IMR-90 (cell line): ENCODE data around the gene TTC23. TPM values are rescaled to one million over a fixed set of nuclear protein-coding genes. Genes with fewer than 3 reads are reported as not detected.
"Not testable (repeated sequence)": the region's sequence is repeated elsewhere in the genome, so short reads cannot be mapped to it uniquely, and the experiment has no call there.

Experiments
- ATAC-seq: fragments of 200-7000 bp; cut with Tn5 transposase; 2 replicates; pipeline ENCODE4 v1.9.1; 2020; ENCODE audit warnings: low read depth, mild to moderate bottlenecking, moderate library complexity
- BruUV-seq: library from RNA; stranded (reverse); fragments of 400-500 nt; replicated peaks from 2 replicates; lab custom pipeline; 2021; lab: Mats Ljungman, UMichigan
- CTCF ChIA-PET: fragments of 300-600 bp; formaldehyde crosslinking; extraction: SDS; loops from one replicate; lab custom pipeline; 2021; ENCODE audit warnings: antibody characterized with exemption; lab: Yijun Ruan, JAX
- POLR2A ChIA-PET: fragments of 300-600 bp; sonication (Branson Sonifier 250); formaldehyde crosslinking; loops from one replicate; lab custom pipeline; 2022; ENCODE audit warnings: antibody characterized with exemption; ENCODE audit not compliant: unreplicated experiment; lab: Charles Lee
- DNase-seq: peaks from one replicate; pipeline ENCODE4 v3.0.0; 2013
- H2AFZ ChIP-seq: replicated peaks from 2 replicates; pipeline ENCODE3; 2013; ENCODE audit warnings: low read length, mild to moderate bottlenecking; ENCODE audit not compliant: poor library complexity
- H2AK5ac ChIP-seq: 2 replicates; pipeline ENCODE4 v1.6.1; 2013; ENCODE audit warnings: low read depth, low read length, inconsistent platforms
- H2AK9ac ChIP-seq: replicated peaks from 2 replicates; pipeline ENCODE3; 2013; ENCODE audit warnings: mild to moderate bottlenecking, low read depth, low read length, moderate library complexity; ENCODE audit not compliant: poor library complexity
- H2BK120ac ChIP-seq: 2 replicates; pipeline ENCODE4 v1.6.1; 2013; ENCODE audit warnings: low read depth, low read length, inconsistent platforms
- H2BK15ac ChIP-seq: 3 replicates; pipeline ENCODE4 v1.6.1; 2013; ENCODE audit warnings: low read depth, low read length, inconsistent platforms
- H2BK20ac ChIP-seq: 2 replicates; pipeline ENCODE4 v1.6.1; 2013; ENCODE audit warnings: low read depth, mild to moderate bottlenecking, inconsistent platforms, low read length, moderate library complexity
- H2BK5ac ChIP-seq: 2 replicates; pipeline ENCODE4 v1.6.1; 2013; ENCODE audit warnings: mild to moderate bottlenecking, low read depth, low read length, inconsistent platforms; ENCODE audit not compliant: poor library complexity, severe bottlenecking
- H3K14ac ChIP-seq: replicated peaks from 2 replicates; pipeline ENCODE4 v1.6.1; 2013; ENCODE audit warnings: low read depth, low read length, inconsistent platforms
- H3K18ac ChIP-seq: 2 replicates; pipeline ENCODE4 v1.6.1; 2013; ENCODE audit warnings: low read depth, low read length, control low read depth
- H3K23ac ChIP-seq: 2 replicates; pipeline ENCODE4 v1.6.1; 2013; ENCODE audit warnings: low read depth, low read length, inconsistent platforms
- H3K27ac ChIP-seq: 2 replicates; pipeline ENCODE4 v1.5.1; 2013; ENCODE audit warnings: mild to moderate bottlenecking, control low read depth, low read length; ENCODE audit not compliant: insufficient read depth
- H3K27me3 ChIP-seq: 2 replicates; pipeline ENCODE4 v1.6.1; 2013; ENCODE audit warnings: low read length; ENCODE audit not compliant: control insufficient read depth, insufficient read depth
- H3K36me3 ChIP-seq: 2 replicates; pipeline ENCODE4 v1.6.1; 2013; ENCODE audit warnings: low read length, mixed read lengths; ENCODE audit not compliant: control insufficient read depth, insufficient read depth
- H3K4ac ChIP-seq: 2 replicates; pipeline ENCODE4 v1.6.1; 2013; ENCODE audit warnings: low read depth, low read length, inconsistent platforms
- H3K4me1 ChIP-seq: 2 replicates; pipeline ENCODE4 v1.6.1; 2013; ENCODE audit warnings: low read length, mixed read lengths; ENCODE audit not compliant: control insufficient read depth, insufficient read depth
- H3K4me2 ChIP-seq: 2 replicates; pipeline ENCODE4 v1.6.1; 2013; ENCODE audit warnings: low read depth, mild to moderate bottlenecking, control low read depth, low read length, moderate library complexity
- H3K4me3 ChIP-seq: 2 replicates; pipeline ENCODE4 v1.5.1; 2013; ENCODE audit warnings: low read depth, mild to moderate bottlenecking, control low read depth, low read length, moderate library complexity; ENCODE audit not compliant: insufficient read depth
- H3K56ac ChIP-seq: 2 replicates; pipeline ENCODE4 v1.6.1; 2013; ENCODE audit warnings: low read length, inconsistent platforms; ENCODE audit not compliant: insufficient read depth; ENCODE audit errors: extremely low read depth
- H3K79me1 ChIP-seq, 2 experiments: 2 replicates each; pipeline ENCODE4 v1.6.1; 2013; ENCODE audit warnings: low read length in 2 of 2, inconsistent platforms in 1 of 2, low read depth in 1 of 2
- H3K9ac ChIP-seq: 2 replicates; pipeline ENCODE4 v1.6.1; 2013; ENCODE audit warnings: low read depth, low read length, control low read depth
- H3K9me1 ChIP-seq: 2 replicates; pipeline ENCODE4 v1.6.1; 2013; ENCODE audit warnings: low read length, inconsistent platforms; ENCODE audit not compliant: insufficient read depth
- H3K9me3 ChIP-seq: 2 replicates; pipeline ENCODE4 v1.6.1; 2013; ENCODE audit warnings: low read length; ENCODE audit not compliant: control insufficient read depth, insufficient read depth
- H4K20me1 ChIP-seq: 2 replicates; pipeline ENCODE4 v1.6.1; 2013; ENCODE audit warnings: low read length, inconsistent platforms; ENCODE audit not compliant: insufficient read depth
- H4K5ac ChIP-seq: 2 replicates; pipeline ENCODE4 v1.6.1; 2013; ENCODE audit warnings: mild to moderate bottlenecking, low read depth, low read length, control low read depth
- H4K8ac ChIP-seq, 2 experiments: 2 replicates each; pipeline ENCODE4 v1.6.1; 2013; ENCODE audit warnings: low read depth in 2 of 2, low read length in 2 of 2, control low read depth in 1 of 2, inconsistent platforms in 1 of 2
- H4K91ac ChIP-seq: 2 replicates; pipeline ENCODE4 v1.6.1; 2013; ENCODE audit warnings: low read depth, low read length, inconsistent platforms; ENCODE audit not compliant: insufficient read depth
- WGBS, 2 experiments: methylation state at CpG; one replicate each; pipeline versions ENCODE4 v1.1.5 to v1.1.7; 2013; ENCODE audit warnings: missing lambda C conversion rate in 2 of 2; ENCODE audit not compliant: insufficient read length in 1 of 2; ENCODE audit errors: extremely low coverage in 2 of 2; 5-methylcytosine and 5-hydroxymethylcytosine counted together
- dilution Hi-C: fragments of 300-500 bp; cut with HindIII; formaldehyde crosslinking; loops from one replicate; pipeline ENCODE4 v1.14.3; 2018; ENCODE audit warnings: low sequenced_read_pairs; ENCODE audit not compliant: unreplicated experiment
- in situ Hi-C: fragments of 300-500 bp; cut with MboI; formaldehyde crosslinking; loops from 3 replicates; pipeline ENCODE4 v1.14.3; 2019; ENCODE audit warnings: low sequenced_read_pairs, inconsistent platforms, mixed read lengths
- intact Hi-C: fragments of 100-400 bp; cut with micrococcal nuclease; formaldehyde crosslinking; loops from 2 replicates; pipeline ENCODE4 v1.10.0; 2022
- polyA plus RNA-seq, 3 experiments: library from polyadenylated mRNA; depleted of rRNA; stranded (reverse); fragments of >200 nt; gene quantifications; 2 replicates each; pipeline ENCODE4 v1.2.3, GENCODE V29; 2012; ENCODE audit warnings: low replicate concordance in 1 of 3
- total RNA-seq: library from RNA; depleted of rRNA; stranded (reverse); fragments of >200 nt; gene quantifications from 2 replicates; pipeline ENCODE4 v1.2.3, GENCODE V29; 2012

Gene TTC23
- total and polyA plus RNA-seq, 2 of the 4 experiments (the other 2 are of a cell fraction) = 7.8 to 29.8 TPM

DNA sequence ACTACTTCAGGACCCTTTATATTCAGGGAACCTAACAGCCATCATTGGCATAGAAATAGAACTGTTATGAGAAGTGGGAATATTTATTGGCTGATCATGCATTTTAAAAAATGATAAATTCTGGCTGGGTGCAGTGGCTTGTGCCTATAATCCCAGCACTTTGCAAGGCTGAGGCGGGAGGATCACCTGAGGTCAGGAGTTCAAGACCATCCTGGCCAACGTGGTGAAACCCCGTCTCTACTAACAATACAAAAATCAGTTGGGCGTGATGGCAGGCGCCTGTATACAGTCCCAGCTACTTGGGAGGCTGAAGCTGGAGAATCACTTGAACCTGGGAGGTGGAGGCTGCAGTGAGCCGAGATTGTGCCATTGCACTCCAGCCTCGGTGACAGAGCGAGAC is 137.7 kb downstream of the TTC23 start:
- ATAC-seq, H2BK120ac ChIP-seq, H2BK20ac ChIP-seq, BruUV-seq, H3K18ac ChIP-seq, H2BK15ac ChIP-seq, H3K27ac ChIP-seq, H4K91ac ChIP-seq, H3K9me1 ChIP-seq, H3K56ac ChIP-seq, CTCF ChIA-PET, H2BK5ac ChIP-seq, H2AK9ac ChIP-seq, H3K4ac ChIP-seq, H2AFZ ChIP-seq, H3K36me3 ChIP-seq, POLR2A ChIA-PET, DNase-seq, H4K20me1 ChIP-seq, H3K27me3 ChIP-seq, H4K5ac ChIP-seq, H3K4me1 ChIP-seq, H3K9ac ChIP-seq, H4K8ac ChIP-seq, intact Hi-C loops, H3K4me3 ChIP-seq, H3K23ac ChIP-seq, H2AK5ac ChIP-seq, H3K9me3 ChIP-seq, H3K4me2 ChIP-seq, H3K14ac ChIP-seq: not testable (repeated sequence)
- in situ Hi-C loops (loop anchor here (25.0 kb wide), 1 partner anchor 626 kb away; the partner anchor contains the start of gene LYSMD4), dilution Hi-C loops (loop anchor here (25.0 kb wide), 1 partner anchor 101 kb away; no protein-coding TSS in a partner anchor)
- peaks cover 7 to 37% of the 10 kb centered on the region in 2 experiments for H3K79me1 ChIP-seq
- WGBS, 2 experiments = 80% methylated on average over 3 of the region's 8 CpGs; no CpG with 5 or more reads in 1 of the 2 experiments
